ENCODE data around the gene PPP1R16B. TPM values are rescaled to one million over a fixed set of nuclear protein-coding genes. Genes with fewer than 3 reads are reported as not detected.

Gene PPP1R16B
- total RNA-seq, 2 donors from 2014 or later = 1.3 to 1.9 TPM

- no peak for DNase-seq (ENCODE audit: low spot score)
- H3K27me3 ChIP-seq (replicated peaks; ENCODE audit: insufficient read depth) = no peaks in the 10 kb centered on the region
- H3K4me1 ChIP-seq (replicated peaks) = no peaks in the 10 kb centered on the region
- TF ChIP-seq POLR2AphosphoS5 (IDR thresholded peaks at IDR 0.05) (no peak), POLR2A (IDR thresholded peaks at IDR 0.05) (no peak), CTCF (IDR thresholded peaks at IDR 0.05) (no peak)
- H3K9me3 ChIP-seq = no peaks in the 10 kb centered on the region
- 42% methylated on average over 11 of the region's 13 CpGs for WGBS
- H3K36me3 ChIP-seq = no peaks in the 10 kb centered on the region
- H3K27ac ChIP-seq = no peak overlapping the region
- no peak overlapping the region for H3K4me3 ChIP-seq
- intact Hi-C loops (cut with DNase I) = loop anchor here (10.0 kb wide), 1 partner anchor 245 kb away; no protein-coding TSS in a partner anchor
Measured at GRCh38 chr20:38889792-38890496, 84.4 kb downstream of the PPP1R16B start.

- Histone ChIP-seq H3K36me3 (no peaks in the 10 kb centered on the region), H3K27ac (no peak overlapping the region), H3K27me3 (replicated peaks; ENCODE audit: insufficient read depth) (no peaks in the 10 kb centered on the region), H3K9me3 (no peaks in the 10 kb centered on the region), H3K4me3 (no peak overlapping the region), H3K4me1 (replicated peaks) (no peaks in the 10 kb centered on the region)
- no peak for DNase-seq (ENCODE audit: low spot score)
- intact Hi-C loops (cut with DNase I) = loop anchor here (10.0 kb wide), 1 partner anchor 246 kb away; no protein-coding TSS in a partner anchor
- TF ChIP-seq POLR2A (IDR thresholded peaks at IDR 0.05) (no peak), CTCF (IDR thresholded peaks at IDR 0.05) (no peak), POLR2AphosphoS5 (IDR thresholded peaks at IDR 0.05) (no peak)
- 68% methylated on average over 3 of the region's 3 CpGs for WGBS
Measured at GRCh38 chr20:38890497-38890818, 85.0 kb downstream of the PPP1R16B start.

- Histone ChIP-seq H3K9me3 (no peaks in the 10 kb centered on the region), H3K4me3 (no peak overlapping the region), H3K4me1 (replicated peaks) (no peaks in the 10 kb centered on the region), H3K27ac (no peak overlapping the region), H3K27me3 (replicated peaks; ENCODE audit: insufficient read depth) (no peaks in the 10 kb centered on the region), H3K36me3 (no peaks in the 10 kb centered on the region)
- no peak for TF ChIP-seq POLR2AphosphoS5 (IDR thresholded peaks at IDR 0.05)
- TF ChIP-seq POLR2A (IDR thresholded peaks at IDR 0.05) = no peak
- no peak for TF ChIP-seq CTCF (IDR thresholded peaks at IDR 0.05)
- 82% methylated on average over 11 of the region's 11 CpGs for WGBS
- DNase-seq (ENCODE audit: low spot score) = no peak
- intact Hi-C loops (cut with DNase I) = loop anchor here (10.0 kb wide), 1 partner anchor 248 kb away; no protein-coding TSS in a partner anchor
Measured at GRCh38 chr20:38892091-38892981, 86.8 kb downstream of the PPP1R16B start.

GRCh38 chr20:38893056-38893564, 87.6 kb downstream of the PPP1R16B start:
- Histone ChIP-seq H3K27ac (no peak overlapping the region), H3K4me3 (no peak overlapping the region), H3K9me3 (no peaks in the 10 kb centered on the region), H3K4me1 (replicated peaks) (no peaks in the 10 kb centered on the region), H3K36me3 (no peaks in the 10 kb centered on the region), H3K27me3 (replicated peaks; ENCODE audit: insufficient read depth) (no peaks in the 10 kb centered on the region)
- no peak for DNase-seq (ENCODE audit: low spot score)
- intact Hi-C loops (cut with DNase I) = loop anchor here (10.0 kb wide), 1 partner anchor 248 kb away; no protein-coding TSS in a partner anchor
- no peak for TF ChIP-seq CTCF (IDR thresholded peaks at IDR 0.05)
- no peak for TF ChIP-seq POLR2A (IDR thresholded peaks at IDR 0.05)
- no peak for TF ChIP-seq POLR2AphosphoS5 (IDR thresholded peaks at IDR 0.05)
- WGBS = 23% methylated on average over 6 of the region's 6 CpGs

All from prostate gland (tissue), 2 donors.